Neural cell (in vitro differentiated cells): ENCODE results near the gene MSMP. TPM values are rescaled to one million over a fixed set of nuclear protein-coding genes. Genes with fewer than 3 reads are reported as not detected.

Source experiments
- H2AFZ ChIP-seq: fragments of 200-600, 300-800 bp; sonication (generic), shearing (Covaris generic); 2 replicates; pipeline ENCODE4 v1.6.0; 2014; ENCODE audit warnings: low read depth, mild to moderate bottlenecking, antibody characterized with exemption, low read length, moderate library complexity
- H3F3A ChIP-seq: fragments of 200-600 bp; shearing (Covaris generic); 2 replicates; pipeline ENCODE4 v1.6.1; 2016; ENCODE audit warnings: mild to moderate bottlenecking, moderate library complexity, mixed read lengths, antibody characterized with exemption, low read length; ENCODE audit not compliant: insufficient read depth, poor library complexity, severe bottlenecking
- H3K27ac ChIP-seq: fragments of 200-600, 300-800 bp; sonication (generic), shearing (Covaris generic); 2 replicates; pipeline ENCODE4 v1.5.1; 2014; ENCODE audit warnings: mild to moderate bottlenecking, low read length, moderate library complexity
- H3K27me3 ChIP-seq: fragments of 300-800, 200-600 bp; sonication (generic), shearing (Covaris generic); 2 replicates; pipeline ENCODE4 v1.6.0; 2014; ENCODE audit warnings: mild to moderate bottlenecking, low read depth, low read length, moderate library complexity; ENCODE audit not compliant: insufficient read depth
- H3K36me3 ChIP-seq: fragments of 300-800, 200-600 bp; sonication (generic), shearing (Covaris generic); 2 replicates; pipeline ENCODE4 v1.5.1; 2014; ENCODE audit warnings: mild to moderate bottlenecking, antibody characterized with exemption, low read length, moderate library complexity; ENCODE audit not compliant: insufficient read depth
- H3K4me2 ChIP-seq: fragments of 300-800, 200-600 bp; sonication (generic), shearing (Covaris generic); 2 replicates; pipeline ENCODE4 v1.6.0; 2014; ENCODE audit warnings: mild to moderate bottlenecking, low read length
- H3K4me3 ChIP-seq: fragments of 300-800, 200-600 bp; sonication (generic), shearing (Covaris generic); 2 replicates; pipeline ENCODE4 v1.5.1; 2014; ENCODE audit warnings: mild to moderate bottlenecking, low read length, moderate library complexity
- H3K79me2 ChIP-seq: fragments of 200-600 bp; shearing (Covaris generic); replicated peaks from 2 replicates; pipeline ENCODE4 v1.6.0; 2014; ENCODE audit warnings: mild to moderate bottlenecking, low read length, moderate library complexity; ENCODE audit not compliant: insufficient read depth
- H3K9ac ChIP-seq: fragments of 300-800, 200-600 bp; sonication (generic), shearing (Covaris generic); 2 replicates; pipeline ENCODE4 v1.6.1; 2016; ENCODE audit warnings: mild to moderate bottlenecking, low read length, mixed read lengths
- H3K9me2 ChIP-seq: fragments of 200-600 bp; shearing (Covaris generic); 2 replicates; pipeline ENCODE4 v1.6.1; 2016; ENCODE audit warnings: mild to moderate bottlenecking, low read length, mixed read lengths; ENCODE audit not compliant: insufficient read depth
- H3K9me3 ChIP-seq: fragments of 200-600, 300-800 bp; sonication (generic), shearing (Covaris generic); 2 replicates; pipeline ENCODE4 v1.6.1; 2016; ENCODE audit warnings: mild to moderate bottlenecking, mixed run types, low read length, moderate library complexity, mixed read lengths
- H4K20me1 ChIP-seq: fragments of 200-600 bp; shearing (Covaris generic); 2 replicates; pipeline ENCODE4 v1.6.1; 2016; ENCODE audit warnings: mild to moderate bottlenecking, mixed run types; ENCODE audit not compliant: insufficient read depth
- EP300 ChIP-seq: fragments of 450-650 bp; conservative IDR thresholded peaks from 2 replicates; pipeline ENCODE4 v1.6.1; 2014; ENCODE audit warnings: antibody characterized with exemption, mild to moderate bottlenecking, moderate library complexity; ENCODE audit not compliant: poor library complexity, severe bottlenecking
- EZH2 ChIP-seq: fragments of 200-600, 300-800 bp; shearing (Covaris generic), sonication (generic); IDR thresholded peaks from 2 replicates; pipeline ENCODE4 v1.6.1; 2014; ENCODE audit warnings: antibody characterized with exemption, low read length, borderline replicate concordance, mild to moderate bottlenecking; ENCODE audit not compliant: insufficient read depth, poor library complexity, severe bottlenecking
- MXI1 ChIP-seq: fragments of 450-650 bp; conservative IDR thresholded peaks from 2 replicates; pipeline ENCODE4 v1.6.1; 2014; ENCODE audit warnings: antibody characterized with exemption, mild to moderate bottlenecking; ENCODE audit not compliant: poor library complexity, severe bottlenecking
- POLR2AphosphoS5 ChIP-seq: IDR thresholded peaks from 2 replicates; pipeline ENCODE4 v1.6.1; 2012
- RAD21 ChIP-seq: fragments of 450-650 bp; conservative IDR thresholded peaks from 2 replicates; pipeline ENCODE4 v1.6.1; 2014; ENCODE audit warnings: antibody characterized with exemption, mild to moderate bottlenecking, moderate library complexity
- SMC3 ChIP-seq: fragments of 450-650 bp; conservative IDR thresholded peaks from 2 replicates; pipeline ENCODE4 v1.6.1; 2014; ENCODE audit warnings: antibody characterized with exemption, mild to moderate bottlenecking, moderate library complexity; ENCODE audit not compliant: poor library complexity
- TAF1 ChIP-seq: IDR thresholded peaks from 2 replicates; pipeline ENCODE4 v1.6.1; 2012; ENCODE audit warnings: low read depth
- polyA plus RNA-seq: library from polyadenylated mRNA; depleted of rRNA; stranded (reverse); fragments of >200 nt; gene quantifications from 2 replicates; pipeline ENCODE4 v1.2.3, GENCODE V29; 2014
- TF ChIP-seq, protein P1 (sequence below): fragments of 450-650 bp; IDR thresholded peaks from 2 replicates; pipeline ENCODE4 v1.5.1; 2014; ENCODE audit warnings: antibody characterized with exemption, mild to moderate bottlenecking, moderate library complexity; ENCODE audit not compliant: poor library complexity, severe bottlenecking
- TF ChIP-seq, protein P2 (sequence below): IDR thresholded peaks from 2 replicates; pipeline ENCODE4 v1.6.1; 2012; ENCODE audit warnings: borderline replicate concordance

MSMP gene
- polyA plus RNA-seq, 1 donor from 2014 or later: not detected

DNA sequence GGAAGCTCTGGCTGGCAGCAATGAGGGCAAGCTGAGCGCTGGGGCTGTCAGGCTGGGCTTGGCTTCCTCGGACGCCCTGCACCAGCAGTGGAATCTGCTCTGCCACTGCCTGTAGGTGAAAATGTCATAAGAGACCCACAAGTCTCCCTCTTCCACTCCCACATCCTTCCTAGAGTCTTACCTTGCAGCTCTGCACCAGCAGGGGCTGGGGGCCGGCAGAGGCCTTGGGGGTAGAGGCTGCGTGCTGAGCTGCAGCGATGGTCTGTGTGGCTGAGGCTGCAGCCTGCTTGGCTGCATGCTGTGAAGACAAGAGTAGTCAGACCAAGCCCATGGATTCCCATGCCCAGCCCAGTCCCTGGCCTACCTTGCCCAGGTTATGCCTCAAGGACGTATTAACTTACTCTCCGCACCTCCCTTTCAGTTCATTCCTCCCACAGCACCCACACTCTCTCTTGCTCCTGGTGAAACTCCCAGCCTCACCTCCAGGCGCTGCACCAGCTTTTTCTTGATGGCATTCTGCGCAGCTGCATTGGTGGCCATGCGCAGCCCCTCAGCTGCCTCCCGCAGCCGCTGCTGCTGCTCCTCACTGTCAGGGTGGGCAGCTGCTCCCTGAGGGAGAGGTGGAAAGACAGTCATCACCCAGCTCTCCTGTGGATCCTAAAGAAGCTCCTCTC lies 39.4 kb downstream of the MSMP start:
- H3K36me3 ChIP-seq: peaks cover 7% of the 10 kb centered on the region

DNA sequence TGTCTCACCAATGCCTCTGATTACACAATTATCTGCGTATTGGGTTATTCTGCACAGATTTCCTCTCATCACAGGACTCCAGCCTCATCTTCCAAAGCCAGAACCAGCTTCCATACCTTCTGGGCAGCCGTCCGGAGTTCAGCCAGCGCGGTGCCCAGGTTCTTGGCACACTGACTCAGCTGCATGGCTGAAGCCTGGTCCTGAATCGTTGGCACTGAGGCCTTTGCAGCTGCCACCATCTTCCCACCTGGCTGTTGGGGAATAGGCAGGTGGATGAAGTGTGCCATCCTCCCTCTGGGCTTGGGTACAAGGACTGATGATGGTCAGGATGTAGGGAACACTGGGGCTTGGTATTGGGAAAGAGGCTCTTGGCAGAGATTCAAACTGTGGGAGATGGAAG lies 40.0 kb downstream of the MSMP start:
- Histone ChIP-seq H3K36me3 (peaks cover 7% of the 10 kb centered on the region), H3K27ac (no peak overlapping the region), H3K9me3 (no peaks in the 10 kb centered on the region), H3K4me3 (no peak overlapping the region), H3F3A (no peaks in the 10 kb centered on the region), H3K27me3 (no peaks in the 10 kb centered on the region), H3K4me2 (no peak overlapping the region), H3K9me2 (no peaks in the 10 kb centered on the region), H3K9ac (no peak overlapping the region), H3K79me2 (no peaks in the 10 kb centered on the region), H4K20me1 (no peaks in the 10 kb centered on the region), H2AFZ (no peak overlapping the region)
- TF ChIP-seq RAD21: no peak
- TF ChIP-seq POLR2AphosphoS5: no peak
- no peak for TF ChIP-seq EZH2
- no peak for TF ChIP-seq TAF1
- TF ChIP-seq SMC3: no peak
- no peak for TF ChIP-seq MXI1
- TF ChIP-seq, protein P1, sequence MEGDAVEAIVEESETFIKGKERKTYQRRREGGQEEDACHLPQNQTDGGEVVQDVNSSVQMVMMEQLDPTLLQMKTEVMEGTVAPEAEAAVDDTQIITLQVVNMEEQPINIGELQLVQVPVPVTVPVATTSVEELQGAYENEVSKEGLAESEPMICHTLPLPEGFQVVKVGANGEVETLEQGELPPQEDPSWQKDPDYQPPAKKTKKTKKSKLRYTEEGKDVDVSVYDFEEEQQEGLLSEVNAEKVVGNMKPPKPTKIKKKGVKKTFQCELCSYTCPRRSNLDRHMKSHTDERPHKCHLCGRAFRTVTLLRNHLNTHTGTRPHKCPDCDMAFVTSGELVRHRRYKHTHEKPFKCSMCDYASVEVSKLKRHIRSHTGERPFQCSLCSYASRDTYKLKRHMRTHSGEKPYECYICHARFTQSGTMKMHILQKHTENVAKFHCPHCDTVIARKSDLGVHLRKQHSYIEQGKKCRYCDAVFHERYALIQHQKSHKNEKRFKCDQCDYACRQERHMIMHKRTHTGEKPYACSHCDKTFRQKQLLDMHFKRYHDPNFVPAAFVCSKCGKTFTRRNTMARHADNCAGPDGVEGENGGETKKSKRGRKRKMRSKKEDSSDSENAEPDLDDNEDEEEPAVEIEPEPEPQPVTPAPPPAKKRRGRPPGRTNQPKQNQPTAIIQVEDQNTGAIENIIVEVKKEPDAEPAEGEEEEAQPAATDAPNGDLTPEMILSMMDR: no peak

More for the DNA sequence above, 39.4 kb downstream of the MSMP start:
- H3K27me3 ChIP-seq: no peaks in the 10 kb centered on the region
- H4K20me1 ChIP-seq: no peaks in the 10 kb centered on the region
- no peaks in the 10 kb centered on the region for H3K9me2 ChIP-seq
- TF ChIP-seq TAF1 (no peak), SMC3 (no peak), EZH2 (no peak), RAD21 (no peak), EP300 (no peak), POLR2AphosphoS5 (no peak), MXI1 (no peak)
- TF ChIP-seq, protein P1: no peak
- TF ChIP-seq, protein P2, sequence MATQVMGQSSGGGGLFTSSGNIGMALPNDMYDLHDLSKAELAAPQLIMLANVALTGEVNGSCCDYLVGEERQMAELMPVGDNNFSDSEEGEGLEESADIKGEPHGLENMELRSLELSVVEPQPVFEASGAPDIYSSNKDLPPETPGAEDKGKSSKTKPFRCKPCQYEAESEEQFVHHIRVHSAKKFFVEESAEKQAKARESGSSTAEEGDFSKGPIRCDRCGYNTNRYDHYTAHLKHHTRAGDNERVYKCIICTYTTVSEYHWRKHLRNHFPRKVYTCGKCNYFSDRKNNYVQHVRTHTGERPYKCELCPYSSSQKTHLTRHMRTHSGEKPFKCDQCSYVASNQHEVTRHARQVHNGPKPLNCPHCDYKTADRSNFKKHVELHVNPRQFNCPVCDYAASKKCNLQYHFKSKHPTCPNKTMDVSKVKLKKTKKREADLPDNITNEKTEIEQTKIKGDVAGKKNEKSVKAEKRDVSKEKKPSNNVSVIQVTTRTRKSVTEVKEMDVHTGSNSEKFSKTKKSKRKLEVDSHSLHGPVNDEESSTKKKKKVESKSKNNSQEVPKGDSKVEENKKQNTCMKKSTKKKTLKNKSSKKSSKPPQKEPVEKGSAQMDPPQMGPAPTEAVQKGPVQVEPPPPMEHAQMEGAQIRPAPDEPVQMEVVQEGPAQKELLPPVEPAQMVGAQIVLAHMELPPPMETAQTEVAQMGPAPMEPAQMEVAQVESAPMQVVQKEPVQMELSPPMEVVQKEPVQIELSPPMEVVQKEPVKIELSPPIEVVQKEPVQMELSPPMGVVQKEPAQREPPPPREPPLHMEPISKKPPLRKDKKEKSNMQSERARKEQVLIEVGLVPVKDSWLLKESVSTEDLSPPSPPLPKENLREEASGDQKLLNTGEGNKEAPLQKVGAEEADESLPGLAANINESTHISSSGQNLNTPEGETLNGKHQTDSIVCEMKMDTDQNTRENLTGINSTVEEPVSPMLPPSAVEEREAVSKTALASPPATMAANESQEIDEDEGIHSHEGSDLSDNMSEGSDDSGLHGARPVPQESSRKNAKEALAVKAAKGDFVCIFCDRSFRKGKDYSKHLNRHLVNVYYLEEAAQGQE: no peak
- H3K4me2 ChIP-seq: no peak overlapping the region
- no peaks in the 10 kb centered on the region for H3F3A ChIP-seq
- no peaks in the 10 kb centered on the region for H3K79me2 ChIP-seq
- no peak overlapping the region for H3K4me3 ChIP-seq
- no peaks in the 10 kb centered on the region for H3K9me3 ChIP-seq
- no peak overlapping the region for H3K9ac ChIP-seq
- H2AFZ ChIP-seq: no peak overlapping the region
- H3K27ac ChIP-seq: no peak overlapping the region
